ENCODE results near the gene FMO5.

GRCh38 chr1:147171399-147172167 lies 53.6 kb downstream of the FMO5 start:
- TF ChIP-seq MAZ (IDR thresholded peaks at IDR 0.05; ENCODE audit: borderline replicate concordance, low read depth, low read length) = no peak
- TF ChIP-seq MAZ (CRISPR knock-in tag; IDR thresholded peaks at IDR 0.05; ENCODE audit: low read depth) = no peak
- 0 out of 2 replicates have a peak, but pooled peaks have one; percentile 11 for TF ChIP-seq CREM (IDR thresholded peaks at IDR 0.05)
- no peak for TF ChIP-seq CREM (CRISPR knock-in tag; IDR thresholded peaks at IDR 0.05)
- TF ChIP-seq CHD2 (IDR thresholded peaks at IDR 0.05; ENCODE audit: low read depth, low read length) = no peak
- TF ChIP-seq SP5 (CRISPR knock-in tag; IDR thresholded peaks at IDR 0.05; ENCODE audit: borderline replicate concordance, low read depth) = no peak
- no peak for TF ChIP-seq CC2D1A (CRISPR knock-in tag; IDR thresholded peaks at IDR 0.05)
- TF ChIP-seq MAF1 (CRISPR knock-in tag; IDR thresholded peaks at IDR 0.05; ENCODE audit: borderline replicate concordance) = 0 out of 2 replicates have a peak, but pooled peaks have one; percentile 43
- no peak for TF ChIP-seq RFX1 (IDR thresholded peaks at IDR 0.05)
- TF ChIP-seq SATB2 (CRISPR knock-in tag; IDR thresholded peaks at IDR 0.05) = no peak
- TF ChIP-seq ETS1 (CRISPR knock-in tag; IDR thresholded peaks at IDR 0.05) = no peak; the same call in 1 of the 2 replicates
- TF ChIP-seq SRF (IDR thresholded peaks at IDR 0.05; ENCODE audit: low read depth, low read length) = no peak
- TF ChIP-seq CTCF (CRISPR knock-in tag; IDR thresholded peaks at IDR 0.05) = no peak
- TF ChIP-seq ZNF260 (CRISPR knock-in tag; IDR thresholded peaks at IDR 0.05; ENCODE audit: borderline replicate concordance, low read depth) = no peak
- no peak for TF ChIP-seq ZMAT5 (CRISPR knock-in tag; IDR thresholded peaks at IDR 0.05; ENCODE audit: borderline replicate concordance, low read depth)
- no peak for TF ChIP-seq EZH2 (conservative IDR thresholded peaks at IDR 0.05; ENCODE audit: low read depth, low read length)

All from HepG2 (cell line).